Activated B cell treated with CpG ODN at 0.5 μM for 24 hours (primary cell): ENCODE results near the gene MRPL55. TPM values are rescaled to one million over a fixed set of nuclear protein-coding genes. Genes with fewer than 3 reads are reported as not detected.

Experiments
- ATAC-seq: fragments of 200-7000 bp; cut with Tn5 transposase; one replicate; pipeline ENCODE4 v1.10.0; 2021; ENCODE audit warnings: low read depth, mild to moderate bottlenecking, moderate library complexity
- CTCF ChIA-PET: fragments of 350-600 bp; sonication (Branson Sonifier 250); formaldehyde crosslinking; loops from one replicate; lab custom pipeline; 2021; ENCODE audit warnings: antibody characterized with exemption; lab: Charles Lee
- POLR2A ChIA-PET: fragments of 350-600 bp; sonication (Branson Sonifier 250); formaldehyde crosslinking; loops from one replicate; lab custom pipeline; 2021; ENCODE audit warnings: antibody characterized with exemption; lab: Charles Lee
- DNase-seq: peaks from one replicate; pipeline ENCODE4 v3.0.0; 2022
- H3K27ac Mint-ChIP-seq: one replicate; pipeline ENCODE4 v1.8.0; 2020; ENCODE audit warnings: mixed read lengths
- H3K27me3 Mint-ChIP-seq: one replicate; pipeline ENCODE4 v1.8.0; 2021; ENCODE audit warnings: mixed read lengths
- H3K36me3 Mint-ChIP-seq: one replicate; pipeline ENCODE4 v1.8.0; 2021; ENCODE audit warnings: low read depth, mixed read lengths
- H3K4me1 Mint-ChIP-seq: one replicate; pipeline ENCODE4 v1.8.0; 2021; ENCODE audit warnings: mixed read lengths
- H3K4me3 Mint-ChIP-seq: one replicate; pipeline ENCODE4 v1.8.0; 2020; ENCODE audit warnings: mild to moderate bottlenecking, mixed read lengths
- H3K9me3 Mint-ChIP-seq: one replicate; pipeline ENCODE4 v1.8.0; 2020; ENCODE audit warnings: mixed read lengths
- CTCF ChIP-seq: fragments of 200-600 bp; IDR thresholded peaks from one replicate; pipeline ENCODE4 v1.8.0; 2022; ENCODE audit warnings: antibody characterized with exemption, mild to moderate bottlenecking
- intact Hi-C: fragments of 100-400 bp; cut with micrococcal nuclease; formaldehyde crosslinking; loops from one replicate; pipeline ENCODE4 v1.15.1; 2024
- total RNA-seq: library from RNA; stranded (reverse); gene quantifications from 2 replicates; pipeline ENCODE4 v1.2.3, GENCODE V29; 2022

Gene MRPL55
- total RNA-seq, 1 donor from 2014 or later: 34.0 TPM

- no peak for TF ChIP-seq CTCF
- Mint-ChIP-seq H3K4me3 (no peak overlapping the region), H3K36me3 (no peaks in the 10 kb centered on the region), H3K9me3 (no peaks in the 10 kb centered on the region), H3K27me3 (peaks cover 19% of the 10 kb centered on the region), H3K27ac (no peak overlapping the region), H3K4me1 (no peaks in the 10 kb centered on the region)
- no peak for ATAC-seq
- intact Hi-C loops: no loop called here
- CTCF ChIA-PET: no interaction called here
- no peak for DNase-seq
- POLR2A ChIA-PET: no interaction called here
Measured at GRCh38 chr1:228066416-228066815, 42.7 kb downstream of the MRPL55 start.

GRCh38 chr1:228065543-228066347, 43.4 kb downstream of the MRPL55 start:
- Mint-ChIP-seq H3K9me3 (no peaks in the 10 kb centered on the region), H3K27me3 (peaks cover 24% of the 10 kb centered on the region), H3K4me1 (peaks cover 4% of the 10 kb centered on the region), H3K27ac (no peak overlapping the region), H3K36me3 (no peaks in the 10 kb centered on the region), H3K4me3 (no peak overlapping the region)
- intact Hi-C loops: no loop called here
- POLR2A ChIA-PET: no interaction called here
- CTCF ChIA-PET: no interaction called here
- no peak for DNase-seq
- TF ChIP-seq CTCF: no peak
- ATAC-seq: no peak

GRCh38 chr1:228064741-228065542, 44.2 kb downstream of the MRPL55 start:
- Mint-ChIP-seq H3K36me3 (no peaks in the 10 kb centered on the region), H3K4me3 (no peak overlapping the region), H3K4me1 (peaks cover 8% of the 10 kb centered on the region), H3K27me3 (peaks cover 27% of the 10 kb centered on the region), H3K9me3 (no peaks in the 10 kb centered on the region), H3K27ac (no peak overlapping the region)
- intact Hi-C loops: no loop called here
- DNase-seq (no peak), ATAC-seq (no peak)
- ChIA-PET POLR2A (no interaction called here), CTCF (no interaction called here)
- TF ChIP-seq CTCF: no peak

GRCh38 chr1:228064296-228064695, 44.8 kb downstream of the MRPL55 start:
- CTCF ChIA-PET: no interaction called here
- POLR2A ChIA-PET: no interaction called here
- TF ChIP-seq CTCF: no peak

More at GRCh38 chr1:228064296-228064695, 44.8 kb downstream of the MRPL55 start:
- intact Hi-C loops: no loop called here
- H3K27ac Mint-ChIP-seq: no peak overlapping the region
- no peak overlapping the region for H3K4me3 Mint-ChIP-seq
- peaks cover 11% of the 10 kb centered on the region for H3K4me1 Mint-ChIP-seq
- H3K27me3 Mint-ChIP-seq: peaks cover 28% of the 10 kb centered on the region
- DNase-seq: no peak
- H3K36me3 Mint-ChIP-seq: no peaks in the 10 kb centered on the region
- H3K9me3 Mint-ChIP-seq: no peaks in the 10 kb centered on the region
- ATAC-seq: no peak
